A549 (cell line): Measurements from ENCODE around the gene CPAMD8.

Experiments used
- CTCF ChIP-seq: fragments of >200 bp; sonication (Bioruptor Twin); formaldehyde crosslinking; IDR thresholded peaks from 3 replicates; pipeline ENCODE4 v1.5.1; 2016
- JUN ChIP-seq, 2 experiments: fragments of >200 bp; sonication (Bioruptor Twin); formaldehyde crosslinking; IDR thresholded peaks; 2 replicates in 1 of 2; 3 replicates in 1 of 2; pipeline ENCODE4 v1.6.1; 2016 to 2017

GRCh38 chr19:17060802-17061201, 34.2 kb upstream of the CPAMD8 start:
- TF ChIP-seq CTCF (no peak), JUN (IDR thresholded peaks at IDR 0.05) (no peak)
